PC-9 (cell line): ENCODE measurements around the gene DPYD.

Experiments
- EZH2 ChIP-seq: fragments of 200-600 bp; sonication (generic); IDR thresholded peaks from 2 replicates; pipeline ENCODE4 v1.8.0; 2017; ENCODE audit warnings: antibody characterized with exemption, low read depth
- TF ChIP-seq, protein P1 (sequence below): fragments of 200-600 bp; sonication (generic); conservative IDR thresholded peaks from 2 replicates; pipeline ENCODE4 v1.6.1; 2017; ENCODE audit warnings: mixed run types, antibody characterized with exemption, mild to moderate bottlenecking, moderate library complexity

DNA sequence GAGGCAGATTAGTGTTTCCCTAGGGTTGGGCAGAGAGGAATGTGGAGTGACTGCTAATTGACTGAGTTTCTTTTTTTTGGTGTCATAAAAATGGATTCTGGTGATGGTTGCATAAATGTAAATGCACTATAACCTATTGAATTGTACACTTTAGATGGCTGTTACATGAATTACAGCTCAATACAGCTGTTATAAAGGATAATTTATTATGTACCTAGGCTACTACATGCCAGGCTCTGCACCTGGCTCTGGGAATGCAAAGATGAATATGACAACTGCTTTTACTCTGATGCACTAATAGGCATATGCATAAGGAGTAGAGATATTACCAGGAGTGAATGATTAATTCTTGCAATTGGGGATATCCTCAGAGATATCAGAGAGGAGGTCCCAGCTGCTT lies 854.0 kb downstream of the DPYD start:
- TF ChIP-seq, protein P1, sequence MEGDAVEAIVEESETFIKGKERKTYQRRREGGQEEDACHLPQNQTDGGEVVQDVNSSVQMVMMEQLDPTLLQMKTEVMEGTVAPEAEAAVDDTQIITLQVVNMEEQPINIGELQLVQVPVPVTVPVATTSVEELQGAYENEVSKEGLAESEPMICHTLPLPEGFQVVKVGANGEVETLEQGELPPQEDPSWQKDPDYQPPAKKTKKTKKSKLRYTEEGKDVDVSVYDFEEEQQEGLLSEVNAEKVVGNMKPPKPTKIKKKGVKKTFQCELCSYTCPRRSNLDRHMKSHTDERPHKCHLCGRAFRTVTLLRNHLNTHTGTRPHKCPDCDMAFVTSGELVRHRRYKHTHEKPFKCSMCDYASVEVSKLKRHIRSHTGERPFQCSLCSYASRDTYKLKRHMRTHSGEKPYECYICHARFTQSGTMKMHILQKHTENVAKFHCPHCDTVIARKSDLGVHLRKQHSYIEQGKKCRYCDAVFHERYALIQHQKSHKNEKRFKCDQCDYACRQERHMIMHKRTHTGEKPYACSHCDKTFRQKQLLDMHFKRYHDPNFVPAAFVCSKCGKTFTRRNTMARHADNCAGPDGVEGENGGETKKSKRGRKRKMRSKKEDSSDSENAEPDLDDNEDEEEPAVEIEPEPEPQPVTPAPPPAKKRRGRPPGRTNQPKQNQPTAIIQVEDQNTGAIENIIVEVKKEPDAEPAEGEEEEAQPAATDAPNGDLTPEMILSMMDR = no peak
- TF ChIP-seq EZH2 = no peak
